Measurements from ENCODE around the gene RLBP1.
A peak's percentile ranks its signal among the peaks of the same experiment; 100 is the strongest.
"Not testable (repeated sequence)": the region's sequence is repeated elsewhere in the genome, so short reads cannot be mapped to it uniquely, and the experiment has no call there.

Gene RLBP1

GRCh38 chr15:89221543-89221942 lies at the start of gene RLBP1:
TSS of gene RLBP1 (minus strand) at chr15:89221579. CDS start at chr15:89218975, 2,604 bp downstream.
- no peak for DNase-seq

GRCh38 chr15:89250142-89250541 lies 28.8 kb upstream of the RLBP1 start:
- DNase-seq: not testable (repeated sequence)

GRCh38 chr15:89248584-89248983 lies 27.2 kb upstream of the RLBP1 start:
- no peak for DNase-seq

- DNase-seq: no peak
These were observed 26.1 kb upstream of the RLBP1 start for GRCh38 chr15:89247446-89247845.

GRCh38 chr15:89244574-89244903 lies 23.2 kb upstream of the RLBP1 start:
- DNase-seq: no peak

GRCh38 chr15:89243691-89244573 lies 22.6 kb upstream of the RLBP1 start, which contains the start of gene FANCI:
TSS of gene FANCI (plus strand) at chr15:89243979. CDS start at chr15:89247648, 3,669 bp downstream.
- DNase-seq: peak; percentile 87

- no peak for DNase-seq
These were observed 21.8 kb upstream of the RLBP1 start for GRCh38 chr15:89243046-89243690.

GRCh38 chr15:89239883-89240810 lies 18.8 kb upstream of the RLBP1 start:
- DNase-seq: not testable (repeated sequence)

GRCh38 chr15:89231832-89232231 lies 10.5 kb upstream of the RLBP1 start:
- DNase-seq: no peak

- no peak for DNase-seq
These were observed 8.9 kb upstream of the RLBP1 start for GRCh38 chr15:89230277-89230676.

- no peak for DNase-seq
These were observed 6.0 kb upstream of the RLBP1 start for GRCh38 chr15:89227425-89227824.

GRCh38 chr15:89226359-89227221 lies 5.2 kb upstream of the RLBP1 start:
- no peak for DNase-seq

GRCh38 chr15:89225588-89225987 lies 4.2 kb upstream of the RLBP1 start:
- DNase-seq: no peak

GRCh38 chr15:89218531-89218930 lies 2.8 kb downstream of the RLBP1 start:
- no peak for DNase-seq

GRCh38 chr15:89217686-89218376 lies 3.5 kb downstream of the RLBP1 start:
- DNase-seq: no peak

GRCh38 chr15:89217031-89217430 lies 4.3 kb downstream of the RLBP1 start:
- DNase-seq: no peak

- no peak for DNase-seq
These were observed 5.8 kb downstream of the RLBP1 start for GRCh38 chr15:89215627-89216026.

GRCh38 chr15:89211678-89212170 lies 9.7 kb downstream of the RLBP1 start:
- no peak for DNase-seq

GRCh38 chr15:89209057-89209456 lies 12.3 kb downstream of the RLBP1 start:
- DNase-seq: no peak

GRCh38 chr15:89208256-89208655 lies 13.1 kb downstream of the RLBP1 start:
- DNase-seq: no peak

- DNase-seq: peak; percentile 59
These were observed 14.5 kb downstream of the RLBP1 start for GRCh38 chr15:89206908-89207331.
